Activated T-helper 1 cell treated with anti-CD3 and anti-CD28 coated beads, Interleukin-2, amount 50 U/mL, for 16 hours (primary cell): ENCODE results near the gene SMYD3.
"Not testable (repeated sequence)": the region's sequence is repeated elsewhere in the genome, so short reads cannot be mapped to it uniquely, and the experiment has no call there.

ENCODE experiments used
- DNase-seq, 2 donors: peaks; one replicate each; pipeline ENCODE4 v3.0.0-alpha.2; 2020; ENCODE audit warnings: low read depth in 1 of 2, low spot score in 1 of 2

Gene SMYD3

GRCh38 chr1:245760301-245760700 is 746.8 kb downstream of the SMYD3 start:
- DNase-seq, result no peak

- no peak for DNase-seq
These were observed 752.6 kb downstream of the SMYD3 start for GRCh38 chr1:245754463-245754961.

- no peak for DNase-seq
These were observed 753.3 kb downstream of the SMYD3 start for GRCh38 chr1:245753807-245754206.

GRCh38 chr1:245752561-245752960 is 754.5 kb downstream of the SMYD3 start:
- no peak for DNase-seq

- no peak for DNase-seq
These were observed 755.2 kb downstream of the SMYD3 start for GRCh38 chr1:245751726-245752470.

- DNase-seq, result no peak
These were observed 756.0 kb downstream of the SMYD3 start for GRCh38 chr1:245751116-245751515.

- DNase-seq, result no peak
These were observed 756.8 kb downstream of the SMYD3 start for GRCh38 chr1:245750261-245750660.

- no peak for DNase-seq
These were observed 758.0 kb downstream of the SMYD3 start for GRCh38 chr1:245749053-245749452.

- no peak for DNase-seq
These were observed 758.4 kb downstream of the SMYD3 start for GRCh38 chr1:245748646-245749045.

GRCh38 chr1:245748240-245748639 is 758.8 kb downstream of the SMYD3 start:
- DNase-seq, result no peak

GRCh38 chr1:245742896-245743295 is 764.2 kb downstream of the SMYD3 start:
- no peak for DNase-seq

GRCh38 chr1:245740336-245740735 is 766.7 kb downstream of the SMYD3 start:
- DNase-seq, result not testable (repeated sequence)

- DNase-seq, result no peak
These were observed 776.3 kb downstream of the SMYD3 start for GRCh38 chr1:245730801-245731200.

GRCh38 chr1:245728035-245728434 is 779.0 kb downstream of the SMYD3 start:
- not testable (repeated sequence) for DNase-seq

- no peak for DNase-seq
These were observed 785.6 kb downstream of the SMYD3 start for GRCh38 chr1:245721488-245721887.

GRCh38 chr1:245718951-245719350 is 788.1 kb downstream of the SMYD3 start:
- DNase-seq, result no peak

- DNase-seq, result no peak
These were observed 789.0 kb downstream of the SMYD3 start for GRCh38 chr1:245718123-245718522.

- no peak for DNase-seq
These were observed 789.5 kb downstream of the SMYD3 start for GRCh38 chr1:245717611-245718010.

- DNase-seq, result no peak
These were observed 790.5 kb downstream of the SMYD3 start for GRCh38 chr1:245716561-245716960.

- DNase-seq, result no peak
These were observed 791.1 kb downstream of the SMYD3 start for GRCh38 chr1:245715970-245716369.

- no peak for DNase-seq
These were observed 791.8 kb downstream of the SMYD3 start for GRCh38 chr1:245715291-245715701.

GRCh38 chr1:245714027-245714426 is 793.1 kb downstream of the SMYD3 start:
- not testable (repeated sequence) for DNase-seq
